OCI-LY7 (cell line): Measurements from ENCODE around the gene TCF12. TPM values are rescaled to one million over a fixed set of nuclear protein-coding genes. Genes with fewer than 3 reads are reported as not detected.

Experiments
- BruUV-seq: library from RNA; stranded (reverse); fragments of 400-500 nt; replicated peaks from 2 replicates; lab custom pipeline; 2021; lab: Mats Ljungman, UMichigan
- CTCF ChIA-PET: fragments of 300-600 bp; sonication (Branson Sonifier 250); formaldehyde crosslinking; loops from one replicate; lab custom pipeline; 2022; ENCODE audit warnings: antibody characterized with exemption; ENCODE audit not compliant: unreplicated experiment; lab: Charles Lee
- POLR2A ChIA-PET: fragments of 300-600 bp; sonication (Branson Sonifier 250); formaldehyde crosslinking; loops from one replicate; lab custom pipeline; 2022; ENCODE audit warnings: antibody characterized with exemption; lab: Charles Lee
- DNase-seq: peaks from one replicate; pipeline ENCODE4 v3.0.0-alpha.2; 2015; ENCODE audit warnings: low spot score
- H2AFZ ChIP-seq: fragments of 200-600 bp; sonication (generic), shearing (Covaris generic); 2 replicates; pipeline ENCODE4 v1.6.1; 2014; ENCODE audit warnings: mild to moderate bottlenecking, antibody characterized with exemption, low read length, moderate library complexity
- H3K27ac ChIP-seq: fragments of 200-600 bp; sonication (generic); 2 replicates; pipeline ENCODE4 v1.5.1; 2014; ENCODE audit warnings: mixed run types, low read depth, mild to moderate bottlenecking, moderate library complexity, low read length, inconsistent platforms; ENCODE audit not compliant: poor library complexity, severe bottlenecking
- H3K36me3 ChIP-seq: fragments of 200-600 bp; sonication (generic); 2 replicates; pipeline ENCODE4 v1.6.1; 2014; ENCODE audit warnings: mild to moderate bottlenecking, antibody characterized with exemption, low read length, moderate library complexity, mixed read lengths; ENCODE audit not compliant: insufficient read depth
- H3K4me1 ChIP-seq: fragments of 200-600 bp; sonication (generic); 2 replicates; pipeline ENCODE4 v1.5.1; 2014; ENCODE audit warnings: mild to moderate bottlenecking, low read length; ENCODE audit not compliant: insufficient read depth, poor library complexity, severe bottlenecking
- H3K4me2 ChIP-seq: fragments of 200-600 bp; sonication (generic); 2 replicates; pipeline ENCODE4 v1.6.1; 2014; ENCODE audit warnings: mild to moderate bottlenecking, low read length
- H3K4me3 ChIP-seq: fragments of 200-600 bp; sonication (generic); 2 replicates; pipeline ENCODE4 v1.5.1; 2014; ENCODE audit warnings: mild to moderate bottlenecking, low read depth, low read length; ENCODE audit not compliant: poor library complexity, severe bottlenecking
- H3K79me2 ChIP-seq: fragments of 200-600 bp; sonication (generic); 2 replicates; pipeline ENCODE4 v1.6.1; 2016; ENCODE audit warnings: low read depth, mild to moderate bottlenecking, low read length, moderate library complexity, mixed read lengths; ENCODE audit not compliant: insufficient read depth
- H3K9me2 ChIP-seq: fragments of 200-600 bp; sonication (generic); 2 replicates; pipeline ENCODE4 v1.6.1; 2016; ENCODE audit warnings: mild to moderate bottlenecking, low read length, mixed read lengths; ENCODE audit not compliant: insufficient read depth
- H3K9me3 ChIP-seq: fragments of 200-600 bp; sonication (generic); 2 replicates; pipeline ENCODE4 v1.6.1; 2014; ENCODE audit warnings: mild to moderate bottlenecking, mixed run types, low read length, mixed read lengths
- H4K20me1 ChIP-seq: fragments of 200-600 bp; sonication (generic); 2 replicates; pipeline ENCODE4 v1.6.1; 2014; ENCODE audit warnings: mild to moderate bottlenecking, antibody characterized with exemption, low read length, moderate library complexity, mixed read lengths; ENCODE audit not compliant: insufficient read depth
- EZH2phosphoT487 ChIP-seq: fragments of 200-600 bp; sonication (generic); IDR thresholded peaks from 2 replicates; pipeline ENCODE4 v1.6.1; 2018; ENCODE audit warnings: low read depth, borderline replicate concordance, mild to moderate bottlenecking, mixed run types, antibody characterized with exemption, low read length, moderate library complexity, mixed read lengths
- intact Hi-C: fragments of 100-400 bp; cut with micrococcal nuclease; formaldehyde crosslinking; loops from one replicate; pipeline ENCODE4 v1.10.0; 2022; ENCODE audit not compliant: unreplicated experiment
- total RNA-seq, 2 experiments: library from RNA; depleted of rRNA in 1 of 2; stranded (reverse); fragments of >200 nt in 1 of 2; shearing (Covaris generic) in 1 of 2; gene quantifications; 2 replicates each; pipeline ENCODE4 v1.2.3, GENCODE V29; 2014 to 2022
- TF ChIP-seq, protein P1 (sequence below): fragments of 200-600 bp; sonication (generic); conservative IDR thresholded peaks from 2 replicates; pipeline ENCODE4 v1.5.1; 2014; ENCODE audit warnings: mild to moderate bottlenecking, antibody characterized with exemption, low read length, moderate library complexity, mixed read lengths

The TCF12 gene
- total RNA-seq, 2 experiments from 2014 or later = 51.6 to 139 TPM

DNA sequence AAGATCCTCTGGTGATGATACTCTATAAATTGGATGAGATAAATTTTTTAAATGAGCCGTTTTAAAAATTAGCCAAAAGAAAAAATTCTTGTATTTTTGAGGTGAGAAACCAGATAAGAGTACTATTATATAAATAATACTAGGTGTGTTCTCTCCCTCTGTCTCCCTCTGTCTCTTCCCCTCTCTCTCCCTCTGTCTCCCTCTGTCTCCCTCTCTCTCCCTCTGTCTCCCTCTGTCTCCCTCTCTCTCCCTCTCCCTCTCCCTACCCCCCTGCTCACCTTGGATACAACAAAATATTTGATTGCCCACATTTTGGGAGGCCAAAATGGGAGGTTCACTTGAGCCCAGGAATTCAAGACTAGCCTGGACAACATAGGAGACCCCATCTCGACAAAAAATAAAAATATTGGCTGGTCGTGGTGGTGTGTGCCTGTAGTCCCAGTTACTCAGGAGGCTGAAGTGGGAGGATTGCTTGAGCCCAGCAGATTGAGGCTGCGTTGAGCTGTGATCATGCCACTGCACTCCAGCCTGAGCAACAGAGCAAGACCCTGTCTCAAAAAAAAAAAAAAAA lies 168.5 kb downstream of the TCF12 start:
- intact Hi-C loops = no loop called here
- H3K4me3 ChIP-seq = no peak overlapping the region
- DNase-seq = no peak
- H3K4me1 ChIP-seq = no peaks in the 10 kb centered on the region
- H3K79me2 ChIP-seq = no peaks in the 10 kb centered on the region
- no peak overlapping the region for H2AFZ ChIP-seq
- no peaks in the 10 kb centered on the region for H4K20me1 ChIP-seq
- no peak for TF ChIP-seq EZH2phosphoT487
- TF ChIP-seq, protein P1, sequence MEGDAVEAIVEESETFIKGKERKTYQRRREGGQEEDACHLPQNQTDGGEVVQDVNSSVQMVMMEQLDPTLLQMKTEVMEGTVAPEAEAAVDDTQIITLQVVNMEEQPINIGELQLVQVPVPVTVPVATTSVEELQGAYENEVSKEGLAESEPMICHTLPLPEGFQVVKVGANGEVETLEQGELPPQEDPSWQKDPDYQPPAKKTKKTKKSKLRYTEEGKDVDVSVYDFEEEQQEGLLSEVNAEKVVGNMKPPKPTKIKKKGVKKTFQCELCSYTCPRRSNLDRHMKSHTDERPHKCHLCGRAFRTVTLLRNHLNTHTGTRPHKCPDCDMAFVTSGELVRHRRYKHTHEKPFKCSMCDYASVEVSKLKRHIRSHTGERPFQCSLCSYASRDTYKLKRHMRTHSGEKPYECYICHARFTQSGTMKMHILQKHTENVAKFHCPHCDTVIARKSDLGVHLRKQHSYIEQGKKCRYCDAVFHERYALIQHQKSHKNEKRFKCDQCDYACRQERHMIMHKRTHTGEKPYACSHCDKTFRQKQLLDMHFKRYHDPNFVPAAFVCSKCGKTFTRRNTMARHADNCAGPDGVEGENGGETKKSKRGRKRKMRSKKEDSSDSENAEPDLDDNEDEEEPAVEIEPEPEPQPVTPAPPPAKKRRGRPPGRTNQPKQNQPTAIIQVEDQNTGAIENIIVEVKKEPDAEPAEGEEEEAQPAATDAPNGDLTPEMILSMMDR = no peak
- no peaks in the 10 kb centered on the region for H3K9me3 ChIP-seq
- CTCF ChIA-PET = no interaction called here
- H3K9me2 ChIP-seq = no peaks in the 10 kb centered on the region
- no peaks in the 10 kb centered on the region for H3K36me3 ChIP-seq
- POLR2A ChIA-PET = no interaction called here
- BruUV-seq = no TSS peak
- no peak overlapping the region for H3K4me2 ChIP-seq
- no peak overlapping the region for H3K27ac ChIP-seq

DNA sequence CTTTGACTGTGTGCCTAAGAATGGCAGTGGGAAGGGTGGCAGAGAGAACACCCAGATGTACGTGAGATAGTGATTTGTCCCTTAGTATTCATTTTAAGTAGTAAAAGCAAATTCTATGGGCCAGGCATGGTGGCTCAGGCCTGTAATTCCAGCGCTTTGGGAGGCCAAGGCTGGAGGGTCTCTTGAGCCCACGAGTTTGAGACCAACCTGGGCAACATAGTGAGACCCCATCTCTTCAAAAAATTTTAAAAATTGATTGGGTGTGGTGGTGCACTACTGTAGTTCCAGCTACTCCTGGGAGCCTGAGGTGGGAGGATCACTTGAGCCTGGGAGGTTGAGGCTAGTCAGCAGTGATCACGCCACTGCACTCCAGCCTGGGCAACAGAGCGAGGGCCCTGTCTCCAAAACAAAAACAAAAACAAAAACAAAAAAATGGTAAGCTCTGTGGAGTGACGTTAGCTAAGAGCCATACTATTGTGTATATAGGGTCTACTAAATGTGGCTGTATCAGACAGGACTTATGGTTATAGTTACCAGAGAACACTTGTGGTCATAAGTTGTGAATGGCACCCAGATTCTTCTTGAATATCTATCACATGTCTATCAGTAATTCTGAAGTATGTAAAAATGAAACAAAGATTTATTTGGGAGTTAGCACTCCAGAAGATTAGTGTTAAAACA lies 171.5 kb downstream of the TCF12 start:
- POLR2A ChIA-PET = interaction anchor here (0.6 kb wide), 1 partner anchor 166 kb away, joined by 3 read pairs; no protein-coding TSS in a partner anchor

More for the DNA sequence above, 171.5 kb downstream of the TCF12 start:
- TF ChIP-seq, protein P1 = no peak
- TF ChIP-seq EZH2phosphoT487 = no peak
- no peak for DNase-seq
- H3K9me2 ChIP-seq = no peaks in the 10 kb centered on the region
- no peaks in the 10 kb centered on the region for H3K4me1 ChIP-seq
- H3K27ac ChIP-seq = no peak overlapping the region
- intact Hi-C loops = no loop called here
- no peak overlapping the region for H3K4me2 ChIP-seq
- H3K9me3 ChIP-seq = no peaks in the 10 kb centered on the region
- BruUV-seq = no TSS peak
- no peaks in the 10 kb centered on the region for H4K20me1 ChIP-seq
- H3K4me3 ChIP-seq = no peak overlapping the region
- peaks cover 9% of the 10 kb centered on the region for H3K36me3 ChIP-seq
- H3K79me2 ChIP-seq = no peaks in the 10 kb centered on the region
- CTCF ChIA-PET = no interaction called here
- no peak overlapping the region for H2AFZ ChIP-seq
